GM12801 (cell line): ENCODE results near the gene SHISA5.

ENCODE experiments used
- CTCF ChIP-seq: IDR thresholded peaks from one replicate; pipeline ENCODE4 v1.5.1; 2011; ENCODE audit warnings: control low read depth; ENCODE audit not compliant: insufficient read length; ENCODE audit errors: extremely low read depth

The SHISA5 gene

GRCh38 chr3:48429317-48429959 lies 74.5 kb downstream of the SHISA5 start:
- no peak for TF ChIP-seq CTCF

- no peak for TF ChIP-seq CTCF
These were observed 75.2 kb downstream of the SHISA5 start for GRCh38 chr3:48428572-48429316.

- TF ChIP-seq CTCF: no peak
These were observed 75.8 kb downstream of the SHISA5 start for GRCh38 chr3:48428088-48428571.

- no peak for TF ChIP-seq CTCF
These were observed 76.4 kb downstream of the SHISA5 start for GRCh38 chr3:48427630-48427962.

GRCh38 chr3:48426944-48427629 lies 76.9 kb downstream of the SHISA5 start:
- no peak for TF ChIP-seq CTCF

GRCh38 chr3:48426401-48426909 lies 77.5 kb downstream of the SHISA5 start:
- TF ChIP-seq CTCF: no peak

GRCh38 chr3:48425281-48425812 lies 78.6 kb downstream of the SHISA5 start:
- no peak for TF ChIP-seq CTCF
